ENCODE data around the gene RAPGEF6.

RAPGEF6 gene

DNA sequence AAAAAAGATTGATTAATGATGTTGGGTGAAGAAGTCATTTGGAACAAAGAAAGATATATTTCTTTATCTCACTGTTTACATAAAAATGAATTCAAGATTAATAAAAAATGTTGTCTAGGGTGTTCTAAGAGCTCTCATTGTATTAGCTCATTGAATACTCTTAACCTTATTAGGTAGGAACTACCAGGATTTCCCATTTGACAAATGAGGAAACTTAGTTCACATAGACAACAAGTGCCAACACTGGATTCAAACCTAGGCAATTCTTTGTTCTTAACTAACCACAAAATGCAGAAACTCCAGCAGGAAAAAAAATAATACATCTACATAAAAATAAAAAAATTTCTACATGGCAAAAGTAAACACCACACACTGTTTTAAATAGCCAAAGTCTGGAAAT lies 175.8 kb downstream of the RAPGEF6 start:
- H3K36me3 ChIP-seq (ENCODE audit: control insufficient read depth in 2 of 2, insufficient read depth in 1 of 2, low read length in 2 of 2), result peaks cover 7 to 13% of the 10 kb centered on the region in 2 experiments; a peak in 2 of 3 replicates
- CTCF ChIA-PET, result no interaction called here
- POLR2A ChIA-PET, result no interaction called here

DNA sequence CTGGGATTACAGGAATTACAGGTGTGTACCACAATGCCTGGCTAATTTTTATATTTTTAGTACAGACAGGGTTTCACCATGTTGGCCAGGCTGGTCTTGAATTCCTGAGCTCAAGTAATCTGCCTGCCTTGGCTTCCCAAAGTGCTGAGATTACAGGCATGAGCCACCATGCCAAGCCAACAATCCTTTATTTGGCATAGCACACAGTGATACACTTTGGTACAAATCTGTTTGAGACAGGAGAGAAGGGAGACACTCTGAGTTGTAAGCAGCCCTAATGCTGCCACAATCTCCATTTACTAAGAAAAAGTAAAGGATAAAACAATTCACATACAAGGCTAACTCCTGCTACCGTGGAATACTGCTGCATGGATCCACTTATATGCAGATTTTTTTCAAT lies 177.8 kb downstream of the RAPGEF6 start:
- Histone ChIP-seq H3K36me3 (ENCODE audit: control insufficient read depth in 2 of 2, insufficient read depth in 1 of 2, low read length in 2 of 2) (peaks cover 14 to 30% of the 10 kb centered on the region in 2 experiments), H3K4me3 (ENCODE audit: low read depth, low read length) (no peak overlapping the region), H3K27ac (ENCODE audit: extremely low read depth, low read depth, low read length) (no peak overlapping the region), H3K9me3 (ENCODE audit: control insufficient read depth, insufficient read depth, low read depth, low read length) (no peaks in the 10 kb centered on the region), H3K4me1 (ENCODE audit: control insufficient read depth, insufficient read depth, low read length) (peaks cover 14% of the 10 kb centered on the region)
- CTCF ChIA-PET, result no interaction called here
- POLR2A ChIA-PET, result no interaction called here
- TF ChIP-seq ZNF23 (tag by site-specific recombination; IDR thresholded peaks at IDR 0.05; ENCODE audit: borderline replicate concordance) (no peak), ZNF776 (tag by site-specific recombination; IDR thresholded peaks at IDR 0.05; ENCODE audit: borderline replicate concordance) (no peak), OVOL3 (tag by site-specific recombination; IDR thresholded peaks at IDR 0.05) (no peak), ZNF2 (tag by site-specific recombination; IDR thresholded peaks at IDR 0.05) (no peak), ZIC2 (tag by site-specific recombination; IDR thresholded peaks at IDR 0.05) (no peak), ZNF394 (tag by site-specific recombination; IDR thresholded peaks at IDR 0.05; ENCODE audit: borderline replicate concordance) (no peak), ZNF155 (tag by site-specific recombination; IDR thresholded peaks at IDR 0.05) (no peak), ZNF664 (tag by site-specific recombination; IDR thresholded peaks at IDR 0.05) (no peak), ZNF239 (tag by site-specific recombination; IDR thresholded peaks at IDR 0.05) (no peak), ZNF223 (tag by site-specific recombination; IDR thresholded peaks at IDR 0.05) (no peak), ZNF114 (tag by site-specific recombination; IDR thresholded peaks at IDR 0.05) (no peak), ZNF132 (tag by site-specific recombination; IDR thresholded peaks at IDR 0.05; ENCODE audit: borderline replicate concordance) (no peak), GLIS1 (tag by site-specific recombination; IDR thresholded peaks at IDR 0.05) (no peak), ZNF707 (tag by site-specific recombination; IDR thresholded peaks at IDR 0.05) (no peak), ZNF660 (tag by site-specific recombination; IDR thresholded peaks at IDR 0.05) (no peak)
- TF ChIP-seq, protein P1, sequence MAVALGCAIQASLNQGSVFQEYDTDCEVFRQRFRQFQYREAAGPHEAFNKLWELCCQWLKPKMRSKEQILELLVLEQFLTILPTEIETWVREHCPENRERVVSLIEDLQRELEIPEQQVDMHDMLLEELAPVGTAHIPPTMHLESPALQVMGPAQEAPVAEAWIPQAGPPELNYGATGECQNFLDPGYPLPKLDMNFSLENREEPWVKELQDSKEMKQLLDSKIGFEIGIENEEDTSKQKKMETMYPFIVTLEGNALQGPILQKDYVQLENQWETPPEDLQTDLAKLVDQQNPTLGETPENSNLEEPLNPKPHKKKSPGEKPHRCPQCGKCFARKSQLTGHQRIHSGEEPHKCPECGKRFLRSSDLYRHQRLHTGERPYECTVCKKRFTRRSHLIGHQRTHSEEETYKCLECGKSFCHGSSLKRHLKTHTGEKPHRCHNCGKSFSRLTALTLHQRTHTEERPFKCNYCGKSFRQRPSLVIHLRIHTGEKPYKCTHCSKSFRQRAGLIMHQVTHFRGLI (tag by site-specific recombination; IDR thresholded peaks at IDR 0.05), result no peak
- TF ChIP-seq, protein P2, sequence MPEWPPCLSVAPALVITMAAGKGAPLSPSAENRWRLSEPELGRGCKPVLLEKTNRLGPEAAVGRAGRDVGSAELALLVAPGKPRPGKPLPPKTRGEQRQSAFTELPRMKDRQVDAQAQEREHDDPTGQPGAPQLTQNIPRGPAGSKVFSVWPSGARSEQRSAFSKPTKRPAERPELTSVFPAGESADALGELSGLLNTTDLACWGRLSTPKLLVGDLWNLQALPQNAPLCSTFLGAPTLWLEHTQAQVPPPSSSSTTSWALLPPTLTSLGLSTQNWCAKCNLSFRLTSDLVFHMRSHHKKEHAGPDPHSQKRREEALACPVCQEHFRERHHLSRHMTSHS (tag by site-specific recombination; IDR thresholded peaks at IDR 0.05), result no peak
- TF ChIP-seq, protein P3, sequence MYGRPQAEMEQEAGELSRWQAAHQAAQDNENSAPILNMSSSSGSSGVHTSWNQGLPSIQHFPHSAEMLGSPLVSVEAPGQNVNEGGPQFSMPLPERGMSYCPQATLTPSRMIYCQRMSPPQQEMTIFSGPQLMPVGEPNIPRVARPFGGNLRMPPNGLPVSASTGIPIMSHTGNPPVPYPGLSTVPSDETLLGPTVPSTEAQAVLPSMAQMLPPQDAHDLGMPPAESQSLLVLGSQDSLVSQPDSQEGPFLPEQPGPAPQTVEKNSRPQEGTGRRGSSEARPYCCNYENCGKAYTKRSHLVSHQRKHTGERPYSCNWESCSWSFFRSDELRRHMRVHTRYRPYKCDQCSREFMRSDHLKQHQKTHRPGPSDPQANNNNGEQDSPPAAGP (tag by site-specific recombination; IDR thresholded peaks at IDR 0.05), result no peak

More for the DNA sequence above, 175.8 kb downstream of the RAPGEF6 start:
- no peaks in the 10 kb centered on the region for H3K9me3 ChIP-seq (ENCODE audit: control insufficient read depth, insufficient read depth, low read depth, low read length)
- H3K4me3 ChIP-seq (ENCODE audit: low read depth, low read length), result no peak overlapping the region
- peaks cover 15% of the 10 kb centered on the region for H3K4me1 ChIP-seq (ENCODE audit: control insufficient read depth, insufficient read depth, low read length)
- TF ChIP-seq ZNF341 (tag by site-specific recombination; IDR thresholded peaks at IDR 0.05; ENCODE audit: low read depth), result no peak
- no peak for TF ChIP-seq SP2 (tag by site-specific recombination; IDR thresholded peaks at IDR 0.05)
- TF ChIP-seq, protein P4, sequence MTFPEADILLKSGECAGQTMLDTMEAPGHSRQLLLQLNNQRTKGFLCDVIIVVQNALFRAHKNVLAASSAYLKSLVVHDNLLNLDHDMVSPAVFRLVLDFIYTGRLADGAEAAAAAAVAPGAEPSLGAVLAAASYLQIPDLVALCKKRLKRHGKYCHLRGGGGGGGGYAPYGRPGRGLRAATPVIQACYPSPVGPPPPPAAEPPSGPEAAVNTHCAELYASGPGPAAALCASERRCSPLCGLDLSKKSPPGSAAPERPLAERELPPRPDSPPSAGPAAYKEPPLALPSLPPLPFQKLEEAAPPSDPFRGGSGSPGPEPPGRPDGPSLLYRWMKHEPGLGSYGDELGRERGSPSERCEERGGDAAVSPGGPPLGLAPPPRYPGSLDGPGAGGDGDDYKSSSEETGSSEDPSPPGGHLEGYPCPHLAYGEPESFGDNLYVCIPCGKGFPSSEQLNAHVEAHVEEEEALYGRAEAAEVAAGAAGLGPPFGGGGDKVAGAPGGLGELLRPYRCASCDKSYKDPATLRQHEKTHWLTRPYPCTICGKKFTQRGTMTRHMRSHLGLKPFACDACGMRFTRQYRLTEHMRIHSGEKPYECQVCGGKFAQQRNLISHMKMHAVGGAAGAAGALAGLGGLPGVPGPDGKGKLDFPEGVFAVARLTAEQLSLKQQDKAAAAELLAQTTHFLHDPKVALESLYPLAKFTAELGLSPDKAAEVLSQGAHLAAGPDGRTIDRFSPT (tag by site-specific recombination; IDR thresholded peaks at IDR 0.05), result no peak
- TF ChIP-seq KLF1 (tag by site-specific recombination; IDR thresholded peaks at IDR 0.05), result no peak
- no peak for TF ChIP-seq ZNF510 (tag by site-specific recombination; IDR thresholded peaks at IDR 0.05; ENCODE audit: insufficient replicate concordance)
- no peak for TF ChIP-seq ZNF112 (tag by site-specific recombination; IDR thresholded peaks at IDR 0.05)
- TF ChIP-seq, protein P5, sequence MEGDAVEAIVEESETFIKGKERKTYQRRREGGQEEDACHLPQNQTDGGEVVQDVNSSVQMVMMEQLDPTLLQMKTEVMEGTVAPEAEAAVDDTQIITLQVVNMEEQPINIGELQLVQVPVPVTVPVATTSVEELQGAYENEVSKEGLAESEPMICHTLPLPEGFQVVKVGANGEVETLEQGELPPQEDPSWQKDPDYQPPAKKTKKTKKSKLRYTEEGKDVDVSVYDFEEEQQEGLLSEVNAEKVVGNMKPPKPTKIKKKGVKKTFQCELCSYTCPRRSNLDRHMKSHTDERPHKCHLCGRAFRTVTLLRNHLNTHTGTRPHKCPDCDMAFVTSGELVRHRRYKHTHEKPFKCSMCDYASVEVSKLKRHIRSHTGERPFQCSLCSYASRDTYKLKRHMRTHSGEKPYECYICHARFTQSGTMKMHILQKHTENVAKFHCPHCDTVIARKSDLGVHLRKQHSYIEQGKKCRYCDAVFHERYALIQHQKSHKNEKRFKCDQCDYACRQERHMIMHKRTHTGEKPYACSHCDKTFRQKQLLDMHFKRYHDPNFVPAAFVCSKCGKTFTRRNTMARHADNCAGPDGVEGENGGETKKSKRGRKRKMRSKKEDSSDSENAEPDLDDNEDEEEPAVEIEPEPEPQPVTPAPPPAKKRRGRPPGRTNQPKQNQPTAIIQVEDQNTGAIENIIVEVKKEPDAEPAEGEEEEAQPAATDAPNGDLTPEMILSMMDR (tag by site-specific recombination; IDR thresholded peaks at IDR 0.05), result no peak
- no peak for TF ChIP-seq ZNF266 (tag by site-specific recombination; IDR thresholded peaks at IDR 0.05; ENCODE audit: low read depth)
- TF ChIP-seq, protein P6, sequence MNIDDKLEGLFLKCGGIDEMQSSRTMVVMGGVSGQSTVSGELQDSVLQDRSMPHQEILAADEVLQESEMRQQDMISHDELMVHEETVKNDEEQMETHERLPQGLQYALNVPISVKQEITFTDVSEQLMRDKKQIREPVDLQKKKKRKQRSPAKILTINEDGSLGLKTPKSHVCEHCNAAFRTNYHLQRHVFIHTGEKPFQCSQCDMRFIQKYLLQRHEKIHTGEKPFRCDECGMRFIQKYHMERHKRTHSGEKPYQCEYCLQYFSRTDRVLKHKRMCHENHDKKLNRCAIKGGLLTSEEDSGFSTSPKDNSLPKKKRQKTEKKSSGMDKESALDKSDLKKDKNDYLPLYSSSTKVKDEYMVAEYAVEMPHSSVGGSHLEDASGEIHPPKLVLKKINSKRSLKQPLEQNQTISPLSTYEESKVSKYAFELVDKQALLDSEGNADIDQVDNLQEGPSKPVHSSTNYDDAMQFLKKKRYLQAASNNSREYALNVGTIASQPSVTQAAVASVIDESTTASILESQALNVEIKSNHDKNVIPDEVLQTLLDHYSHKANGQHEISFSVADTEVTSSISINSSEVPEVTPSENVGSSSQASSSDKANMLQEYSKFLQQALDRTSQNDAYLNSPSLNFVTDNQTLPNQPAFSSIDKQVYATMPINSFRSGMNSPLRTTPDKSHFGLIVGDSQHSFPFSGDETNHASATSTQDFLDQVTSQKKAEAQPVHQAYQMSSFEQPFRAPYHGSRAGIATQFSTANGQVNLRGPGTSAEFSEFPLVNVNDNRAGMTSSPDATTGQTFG (tag by site-specific recombination; IDR thresholded peaks at IDR 0.05; ENCODE audit: borderline replicate concordance), result no peak
- H3K27ac ChIP-seq (ENCODE audit: extremely low read depth, low read depth, low read length), result no peak overlapping the region

Measured in HEK293 (cell line).